ENCODE data around the gene HCRTR1.
A peak's percentile ranks its signal among the peaks of the same experiment; 100 is the strongest.
"Not testable (repeated sequence)": the region's sequence is repeated elsewhere in the genome, so short reads cannot be mapped to it uniquely, and the experiment has no call there.

The HCRTR1 gene

GRCh38 chr1:31581821-31582810 lies 35.4 kb upstream of the HCRTR1 start:
- DNase-seq: no peak

- no peak for DNase-seq
Observed at GRCh38 chr1:31583082-31583994, 34.2 kb upstream of the HCRTR1 start.

- no peak for DNase-seq
Observed at GRCh38 chr1:31583995-31584868, 33.3 kb upstream of the HCRTR1 start.

GRCh38 chr1:31584869-31585735 lies 32.4 kb upstream of the HCRTR1 start:
- no peak for DNase-seq

GRCh38 chr1:31585736-31586365 lies 31.6 kb upstream of the HCRTR1 start:
- DNase-seq: no peak

- DNase-seq: no peak
Observed at GRCh38 chr1:31586376-31587327, 30.8 kb upstream of the HCRTR1 start.

GRCh38 chr1:31587328-31587699 lies 30.2 kb upstream of the HCRTR1 start:
- DNase-seq: not testable (repeated sequence)

- peak; percentile 5 for DNase-seq
Observed at GRCh38 chr1:31587720-31588423, 29.6 kb upstream of the HCRTR1 start.

GRCh38 chr1:31588751-31589515 lies 28.6 kb upstream of the HCRTR1 start:
- DNase-seq: no peak

- DNase-seq: no peak
Observed at GRCh38 chr1:31591425-31592093, 25.9 kb upstream of the HCRTR1 start.

GRCh38 chr1:31592132-31592531 lies 25.4 kb upstream of the HCRTR1 start:
- no peak for DNase-seq

- DNase-seq: no peak
Observed at GRCh38 chr1:31593136-31593665, 24.3 kb upstream of the HCRTR1 start.

GRCh38 chr1:31593770-31594632 lies 23.5 kb upstream of the HCRTR1 start:
- DNase-seq: peak; percentile 8

GRCh38 chr1:31595836-31596736 lies 21.4 kb upstream of the HCRTR1 start:
- no peak for DNase-seq

GRCh38 chr1:31596737-31597097 lies 20.8 kb upstream of the HCRTR1 start:
- DNase-seq: no peak
